HK-2 (cell line): ENCODE data around the gene TTC16.
A peak's percentile ranks its signal among the peaks of the same experiment; 100 is the strongest.

Experiments
- DNase-seq: peaks from one replicate; pipeline ENCODE4 v3.0.0-alpha.2; 2018; ENCODE audit not compliant: unreplicated experiment

TTC16 gene

GRCh38 chr9:127721391-127721821, 5.5 kb downstream of the TTC16 start:
- DNase-seq: no peak

- DNase-seq: no peak
These were observed 6.3 kb downstream of the TTC16 start for GRCh38 chr9:127722055-127722745.

GRCh38 chr9:127723013-127723412, 7.1 kb downstream of the TTC16 start:
- no peak for DNase-seq

GRCh38 chr9:127723444-127723843, 7.6 kb downstream of the TTC16 start:
- no peak for DNase-seq

- no peak for DNase-seq
These were observed 8.1 kb downstream of the TTC16 start for GRCh38 chr9:127724012-127724411.

- no peak for DNase-seq
These were observed 11.0 kb downstream of the TTC16 start for GRCh38 chr9:127726871-127727270.

GRCh38 chr9:127728808-127729207, 12.9 kb downstream of the TTC16 start:
- DNase-seq: no peak

- no peak for DNase-seq
These were observed 13.8 kb downstream of the TTC16 start for GRCh38 chr9:127729522-127730256.

- no peak for DNase-seq
These were observed 14.4 kb downstream of the TTC16 start for GRCh38 chr9:127730262-127730661.

- no peak for DNase-seq
These were observed 15.0 kb downstream of the TTC16 start for GRCh38 chr9:127730799-127731410.

- no peak for DNase-seq
These were observed 16.1 kb downstream of the TTC16 start for GRCh38 chr9:127731938-127732337.

- no peak for DNase-seq
These were observed 16.6 kb downstream of the TTC16 start for GRCh38 chr9:127732444-127732843.

- no peak for DNase-seq
These were observed 17.7 kb downstream of the TTC16 start for GRCh38 chr9:127733614-127734013.

GRCh38 chr9:127734247-127734746, 18.4 kb downstream of the TTC16 start:
- no peak for DNase-seq

- peak; percentile 97 for DNase-seq
These were observed 19.1 kb downstream of the TTC16 start, which contains the start of gene TOR2A for GRCh38 chr9:127734747-127735529. Gene TOR2A (minus strand): TSS chr9:127735294. CDS start chr9:127735270, 24 bp downstream.

GRCh38 chr9:127735530-127736185, 19.8 kb downstream of the TTC16 start:
- DNase-seq: no peak

- no peak for DNase-seq
These were observed 22.8 kb downstream of the TTC16 start for GRCh38 chr9:127738666-127739065.

- DNase-seq: no peak
These were observed 23.9 kb downstream of the TTC16 start for GRCh38 chr9:127739614-127740330.

- no peak for DNase-seq
These were observed 26.1 kb downstream of the TTC16 start for GRCh38 chr9:127741831-127742434.

GRCh38 chr9:127742435-127743088, 26.7 kb downstream of the TTC16 start:
- DNase-seq: no peak
